ENCODE measurements around the gene CDH23. TPM values are rescaled to one million over a fixed set of nuclear protein-coding genes. Genes with fewer than 3 reads are reported as not detected.

Gene CDH23
- total RNA-seq, 4 donors from 2014 or later, result 13.8 to 20.1 (median 17.3) TPM

GRCh38 chr10:71393841-71394475, 2.8 kb upstream of the CDH23 start:
- Histone ChIP-seq H3K27ac (no peak overlapping the region), H3K36me3 (no peaks in the 10 kb centered on the region), H3K4me3 (no peak overlapping the region), H3K4me1 (peaks cover 0 to 19% (median 13%) of the 10 kb centered on the region in 4 donors), H3K9me3 (no peaks in the 10 kb centered on the region), H3K27me3 (peaks cover 0 to 5% of the 10 kb centered on the region in 2 donors)
- TF ChIP-seq, protein P1, sequence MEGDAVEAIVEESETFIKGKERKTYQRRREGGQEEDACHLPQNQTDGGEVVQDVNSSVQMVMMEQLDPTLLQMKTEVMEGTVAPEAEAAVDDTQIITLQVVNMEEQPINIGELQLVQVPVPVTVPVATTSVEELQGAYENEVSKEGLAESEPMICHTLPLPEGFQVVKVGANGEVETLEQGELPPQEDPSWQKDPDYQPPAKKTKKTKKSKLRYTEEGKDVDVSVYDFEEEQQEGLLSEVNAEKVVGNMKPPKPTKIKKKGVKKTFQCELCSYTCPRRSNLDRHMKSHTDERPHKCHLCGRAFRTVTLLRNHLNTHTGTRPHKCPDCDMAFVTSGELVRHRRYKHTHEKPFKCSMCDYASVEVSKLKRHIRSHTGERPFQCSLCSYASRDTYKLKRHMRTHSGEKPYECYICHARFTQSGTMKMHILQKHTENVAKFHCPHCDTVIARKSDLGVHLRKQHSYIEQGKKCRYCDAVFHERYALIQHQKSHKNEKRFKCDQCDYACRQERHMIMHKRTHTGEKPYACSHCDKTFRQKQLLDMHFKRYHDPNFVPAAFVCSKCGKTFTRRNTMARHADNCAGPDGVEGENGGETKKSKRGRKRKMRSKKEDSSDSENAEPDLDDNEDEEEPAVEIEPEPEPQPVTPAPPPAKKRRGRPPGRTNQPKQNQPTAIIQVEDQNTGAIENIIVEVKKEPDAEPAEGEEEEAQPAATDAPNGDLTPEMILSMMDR (IDR thresholded peaks at IDR 0.05), result no peak
- no peak for TF ChIP-seq POLR2A (IDR thresholded peaks at IDR 0.05)
- no peak for TF ChIP-seq EP300 (IDR thresholded peaks at IDR 0.05)
- no peak for DNase-seq (ENCODE audit: low spot score in 2 of 2)
- WGBS, 2 donors, result 88 to 91% methylated on average over 8 of the region's 8 CpGs

DNA sequence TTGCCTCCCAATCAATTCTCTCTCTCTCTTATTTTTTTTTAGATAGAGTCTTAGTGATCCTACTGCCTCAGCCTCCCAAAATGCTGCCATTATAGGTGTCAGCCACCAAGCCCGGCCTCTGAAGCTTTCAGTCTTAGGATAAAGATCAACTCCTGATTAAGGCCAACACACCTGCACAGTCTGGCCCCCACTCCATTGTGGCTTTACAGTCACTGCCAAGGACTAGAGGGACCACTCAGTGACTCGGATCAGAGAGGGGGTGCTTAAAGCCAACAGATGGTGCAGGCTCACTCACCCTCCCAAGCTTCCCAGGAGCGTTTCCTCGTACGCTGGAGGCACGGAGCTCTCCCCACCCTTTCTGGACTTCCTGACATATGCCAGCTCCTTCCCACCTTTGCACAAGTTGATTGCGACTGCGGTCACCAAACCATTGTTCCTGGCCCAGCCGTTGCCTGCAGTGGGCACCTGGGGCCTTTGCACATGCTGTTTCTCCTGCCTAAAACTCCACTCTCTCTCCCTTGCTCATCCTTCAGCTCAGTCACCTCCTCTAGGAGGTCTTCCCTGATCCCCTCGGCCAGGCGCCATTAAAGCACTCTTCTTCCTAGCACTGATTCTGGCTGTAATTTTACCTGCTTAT, 1.7 kb upstream of the CDH23 start:
- DNase-seq (ENCODE audit: low spot score in 2 of 2), result no peak
- Histone ChIP-seq H3K9me3 (no peaks in the 10 kb centered on the region), H3K4me3 (no peak overlapping the region), H3K27me3 (peaks cover 0 to 14% of the 10 kb centered on the region in 2 donors), H3K4me1 (peaks cover 0 to 21% (median 13%) of the 10 kb centered on the region in 4 donors), H3K27ac (no peak overlapping the region), H3K36me3 (no peaks in the 10 kb centered on the region)
- TF ChIP-seq, protein P1 (IDR thresholded peaks at IDR 0.05), result no peak
- no peak for TF ChIP-seq EP300 (IDR thresholded peaks at IDR 0.05)
- TF ChIP-seq POLR2A (IDR thresholded peaks at IDR 0.05), result no peak
- 92 to 95% methylated on average over 11 of the region's 11 CpGs for WGBS, 2 donors

DNA sequence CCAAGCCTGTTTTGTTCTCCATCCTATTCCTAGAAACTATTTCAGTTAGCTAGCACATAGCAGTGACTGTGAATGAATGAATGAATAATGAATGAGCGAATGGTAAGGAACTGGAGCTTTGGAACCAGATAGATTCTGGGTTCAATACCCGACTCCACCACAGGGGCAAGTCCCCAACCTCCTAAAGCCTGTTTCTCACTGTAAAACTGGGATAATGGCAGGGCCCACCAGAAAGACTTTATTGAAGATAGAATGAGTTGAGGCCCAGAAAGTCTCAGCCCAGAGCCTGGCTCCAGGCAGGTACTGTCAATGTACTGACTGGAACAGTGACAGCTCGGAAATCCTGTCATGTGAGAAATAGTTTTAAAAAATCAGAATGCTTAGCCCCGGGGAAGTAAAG, 1.1 kb upstream of the CDH23 start:
- no peak for DNase-seq (ENCODE audit: low spot score in 2 of 2)
- Histone ChIP-seq H3K4me1 (peaks cover 0 to 21% (median 13%) of the 10 kb centered on the region in 4 donors), H3K36me3 (no peaks in the 10 kb centered on the region), H3K4me3 (no peak overlapping the region), H3K27me3 (peaks cover 0 to 17% of the 10 kb centered on the region in 2 donors), H3K9me3 (no peaks in the 10 kb centered on the region), H3K27ac (no peak overlapping the region)
- TF ChIP-seq POLR2A (IDR thresholded peaks at IDR 0.05), result no peak
- TF ChIP-seq EP300 (IDR thresholded peaks at IDR 0.05), result no peak
- TF ChIP-seq, protein P1 (IDR thresholded peaks at IDR 0.05), result no peak
- 92 to 93% methylated on average over 4 of the region's 4 CpGs for WGBS, 2 donors

DNA sequence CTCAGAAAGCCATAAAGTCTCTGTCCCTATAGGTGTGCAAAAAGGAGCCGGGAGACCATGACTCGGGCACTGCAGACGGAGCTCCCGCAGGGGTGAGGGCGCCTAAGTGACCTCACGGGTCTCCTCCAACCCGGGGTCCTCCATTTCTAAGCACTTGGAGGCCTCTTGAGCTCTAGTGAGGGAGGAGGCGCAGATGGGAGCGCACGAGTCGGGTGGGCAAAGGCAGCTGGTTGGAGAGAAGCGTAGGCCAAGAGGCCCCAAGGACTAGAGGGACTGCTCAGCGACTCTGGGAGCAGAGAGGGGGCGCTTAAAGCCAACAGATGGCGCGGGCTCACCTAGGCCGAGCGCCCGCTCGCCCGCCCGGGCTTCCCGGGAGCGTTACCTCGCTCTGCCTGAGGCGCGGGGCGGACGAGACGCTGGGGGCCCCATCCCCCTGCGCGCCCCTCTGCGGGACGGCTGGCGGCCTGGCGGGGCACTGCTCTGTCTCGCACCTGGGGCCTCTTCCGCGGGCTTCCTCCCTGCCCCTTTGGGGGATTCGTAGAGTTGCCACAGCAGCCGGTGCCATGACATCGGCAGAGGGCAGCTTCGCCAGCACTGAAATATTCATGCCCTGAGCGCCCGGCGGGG, 523 bp upstream of the CDH23 start:
- Histone ChIP-seq H3K27me3 (peaks cover 0 to 23% of the 10 kb centered on the region in 2 donors), H3K36me3 (no peaks in the 10 kb centered on the region), H3K9me3 (no peaks in the 10 kb centered on the region), H3K4me3 (peak overlapping the region; percentile 36 to 60 (median 54)), H3K4me1 (peaks cover 0 to 21% (median 13%) of the 10 kb centered on the region in 4 donors), H3K27ac (peak overlapping the region in 1 of 4 donors; percentile 70)
- TF ChIP-seq POLR2A (IDR thresholded peaks at IDR 0.05), result no peak
- TF ChIP-seq, protein P1 (IDR thresholded peaks at IDR 0.05), result peak; percentile 41 to 87 (median 60)
- whole genome bisulfite sequencing, 2 donors, result 43 to 71% methylated on average over 8 to 21 of the region's 46 CpGs
- peak in 1 of 2 donors; percentile 36 for DNase-seq (ENCODE audit: low spot score in 2 of 2)
